Heart left ventricle (tissue), 13 donors: ENCODE measurements around the gene ARMC8.

Experiments used
- POLR2A ChIP-seq, 2 donors: fragments of 450-650 bp; IDR thresholded peaks; one replicate each; pipeline ENCODE4 v1.6.1; 2017; ENCODE audit warnings: antibody characterized with exemption in 2 of 2, mild to moderate bottlenecking in 2 of 2, moderate library complexity in 2 of 2
- TF ChIP-seq, protein P1 (sequence below), 12 donors: fragments of 200-600 bp; sonication (generic) in 4 of 12; IDR thresholded peaks; one replicate each; pipeline versions ENCODE4 v1.5.0 to v1.8.0; 2018 to 2022; ENCODE audit warnings: antibody characterized with exemption in 12 of 12, mild to moderate bottlenecking in 5 of 12
- donor health status: ischemic (EF 13 %, LVEDD 7.1; RV severe dilation, severe dysfunction).
- donor health status: DM: no; HTN: yes; CAD: no.
- donor health status: DM: no; HTN: no; CAD: no.
- donor health status: ischemic (EF 25% LVEDD 6.9; RV normal size, moderate dysfunction).
- donor health status: ischemic (EF 25% LVEDD 5.7; RV mildly dilated, moderate dysfunction).
- donor health status: ischemic (EF 35%, LVEDD 5.7; RV mildly dilated, moderate dysfunction).
- donor health status: nonischemic (EF 11% LVEDD 7.7; RV severe dilation, severe dysfunction).
- donor health status: DM: yes; HTN: yes; CAD: no.
- donor health status: PGD.
- donor health status: ischemic (EF 29% LVEDD 5.4; RV normal size, mild dysfunction).
- donor health status: nonischemic (EF 23%, LVEDD 6.1; RV moderate dilation, normal function).

DNA sequence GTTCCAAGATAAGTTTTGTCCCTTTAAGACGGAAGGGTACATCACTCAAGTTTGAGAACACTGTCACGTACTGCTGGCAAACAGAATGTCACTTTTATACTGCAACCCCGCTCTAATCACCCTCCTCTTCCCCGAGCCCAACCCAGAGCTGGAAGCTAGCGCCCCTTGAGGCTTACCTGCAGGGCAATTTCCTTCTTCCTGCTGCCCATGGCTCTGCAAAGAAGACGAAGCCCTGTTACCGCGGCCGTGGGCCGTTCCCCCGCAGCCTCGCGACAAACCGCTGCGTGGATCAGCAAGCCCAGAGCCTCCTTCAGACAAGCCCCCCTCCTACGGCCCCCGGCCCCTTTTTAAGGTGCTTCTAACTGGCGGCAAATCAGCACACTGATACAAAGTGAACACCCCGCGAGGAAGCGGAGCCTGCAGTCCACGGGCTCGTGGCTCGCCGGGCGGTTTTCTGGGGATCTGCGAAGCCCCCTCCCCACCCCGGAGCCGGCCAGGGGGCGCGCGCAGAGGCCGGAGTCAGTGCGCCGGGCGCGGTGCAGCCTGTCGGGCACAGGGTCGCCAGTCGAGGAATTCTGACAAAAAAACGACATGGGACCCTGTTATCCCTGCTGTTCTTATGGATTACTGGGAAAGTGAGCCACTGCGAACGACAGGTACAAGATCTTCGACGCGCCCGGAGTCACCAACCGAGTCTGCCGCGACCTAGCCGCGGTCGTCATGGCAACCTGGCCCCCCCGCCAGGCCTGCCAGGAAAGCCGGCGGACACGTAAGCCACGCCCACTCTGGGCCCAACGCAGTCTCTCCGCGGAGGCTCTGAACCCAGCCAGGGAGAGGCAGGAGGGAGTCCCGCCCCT, 142.3 kb downstream of the ARMC8 start, which contains the start of gene NME9:
- TF ChIP-seq, protein P1, sequence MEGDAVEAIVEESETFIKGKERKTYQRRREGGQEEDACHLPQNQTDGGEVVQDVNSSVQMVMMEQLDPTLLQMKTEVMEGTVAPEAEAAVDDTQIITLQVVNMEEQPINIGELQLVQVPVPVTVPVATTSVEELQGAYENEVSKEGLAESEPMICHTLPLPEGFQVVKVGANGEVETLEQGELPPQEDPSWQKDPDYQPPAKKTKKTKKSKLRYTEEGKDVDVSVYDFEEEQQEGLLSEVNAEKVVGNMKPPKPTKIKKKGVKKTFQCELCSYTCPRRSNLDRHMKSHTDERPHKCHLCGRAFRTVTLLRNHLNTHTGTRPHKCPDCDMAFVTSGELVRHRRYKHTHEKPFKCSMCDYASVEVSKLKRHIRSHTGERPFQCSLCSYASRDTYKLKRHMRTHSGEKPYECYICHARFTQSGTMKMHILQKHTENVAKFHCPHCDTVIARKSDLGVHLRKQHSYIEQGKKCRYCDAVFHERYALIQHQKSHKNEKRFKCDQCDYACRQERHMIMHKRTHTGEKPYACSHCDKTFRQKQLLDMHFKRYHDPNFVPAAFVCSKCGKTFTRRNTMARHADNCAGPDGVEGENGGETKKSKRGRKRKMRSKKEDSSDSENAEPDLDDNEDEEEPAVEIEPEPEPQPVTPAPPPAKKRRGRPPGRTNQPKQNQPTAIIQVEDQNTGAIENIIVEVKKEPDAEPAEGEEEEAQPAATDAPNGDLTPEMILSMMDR (IDR thresholded peaks at IDR 0.05), result peak; percentile 17 to 62 (median 42)
- TF ChIP-seq POLR2A (IDR thresholded peaks at IDR 0.05), result no peak
